Osteoblast (primary cell): Measurements from ENCODE around the gene PGGHG. TPM values are rescaled to one million over a fixed set of nuclear protein-coding genes. Genes with fewer than 3 reads are reported as not detected.

ENCODE experiments used
- DNase-seq: peaks from one replicate; pipeline ENCODE4 v3.0.0; 2011; ENCODE audit warnings: low spot score, mixed read lengths; ENCODE audit not compliant: insufficient read length; ENCODE audit errors: missing footprints
- H2AFZ ChIP-seq: 2 replicates; pipeline ENCODE4 v1.6.0; 2011; ENCODE audit warnings: mild to moderate bottlenecking, low read length
- H3K27ac ChIP-seq: 2 replicates; pipeline ENCODE4 v1.5.1; 2011; ENCODE audit warnings: mild to moderate bottlenecking, low read depth, low read length, moderate library complexity
- H3K27me3 ChIP-seq: 2 replicates; pipeline ENCODE4 v1.6.0; 2012; ENCODE audit warnings: mild to moderate bottlenecking, control low read depth, inconsistent platforms, low read length, moderate library complexity; ENCODE audit not compliant: insufficient read depth
- H3K36me3 ChIP-seq: 2 replicates; pipeline ENCODE4 v1.5.1; 2011; ENCODE audit warnings: mild to moderate bottlenecking, low read length, control low read depth, moderate library complexity; ENCODE audit not compliant: insufficient read depth
- H3K4me1 ChIP-seq: 2 replicates; pipeline ENCODE4 v1.5.1; 2011; ENCODE audit warnings: mild to moderate bottlenecking, low read length, control low read depth, moderate library complexity; ENCODE audit not compliant: insufficient read depth
- H3K4me2 ChIP-seq: 2 replicates; pipeline ENCODE4 v1.6.0; 2011; ENCODE audit warnings: mild to moderate bottlenecking, low read length; ENCODE audit not compliant: insufficient read depth
- H3K4me3 ChIP-seq: fragments of 200-600 bp; sonication (generic); 3 replicates; pipeline ENCODE4 v1.5.1; 2012; ENCODE audit warnings: mild to moderate bottlenecking, low read length, inconsistent platforms; ENCODE audit not compliant: insufficient read depth
- H3K79me2 ChIP-seq: 2 replicates; pipeline ENCODE4 v1.6.0; 2012; ENCODE audit warnings: mild to moderate bottlenecking, low read length, control low read depth, inconsistent platforms; ENCODE audit not compliant: insufficient read depth
- H3K9me3 ChIP-seq: 2 replicates; pipeline ENCODE4 v1.5.1; 2011; ENCODE audit warnings: low read depth, low read length, control low read depth
- H4K20me1 ChIP-seq: 2 replicates; pipeline ENCODE4 v1.6.0; 2012; ENCODE audit warnings: mild to moderate bottlenecking, low read length, control low read depth; ENCODE audit not compliant: insufficient read depth
- CTCF ChIP-seq: IDR thresholded peaks from 2 replicates; pipeline ENCODE4 v1.5.1; 2011; ENCODE audit warnings: mild to moderate bottlenecking, low read depth, low read length, moderate library complexity; ENCODE audit errors: extremely low read depth
- total RNA-seq: library from RNA; depleted of rRNA; stranded (reverse); fragments of >200 nt; gene quantifications from 2 replicates; pipeline ENCODE4 v1.2.3, GENCODE V29; 2012

Gene PGGHG
- total RNA-seq, 1 donor = 8.7 TPM

GRCh38 chr11:325796-326591 is 37.1 kb downstream of the PGGHG start:
- Histone ChIP-seq H3K27me3 (no peaks in the 10 kb centered on the region), H3K4me3 (no peak overlapping the region), H3K79me2 (no peaks in the 10 kb centered on the region), H3K27ac (no peak overlapping the region), H2AFZ (no peak overlapping the region), H3K36me3 (no peaks in the 10 kb centered on the region), H4K20me1 (no peaks in the 10 kb centered on the region), H3K4me1 (peaks cover 14% of the 10 kb centered on the region), H3K4me2 (no peak overlapping the region), H3K9me3 (no peaks in the 10 kb centered on the region)
- no peak for TF ChIP-seq CTCF
- peak; percentile 29 for DNase-seq

GRCh38 chr11:326592-326841 is 37.6 kb downstream of the PGGHG start:
- Histone ChIP-seq H3K36me3 (no peaks in the 10 kb centered on the region), H2AFZ (no peak overlapping the region), H4K20me1 (no peaks in the 10 kb centered on the region), H3K27me3 (no peaks in the 10 kb centered on the region), H3K4me2 (no peak overlapping the region), H3K79me2 (no peaks in the 10 kb centered on the region), H3K4me1 (peaks cover 14% of the 10 kb centered on the region), H3K4me3 (no peak overlapping the region), H3K9me3 (no peaks in the 10 kb centered on the region), H3K27ac (peak overlapping the region; percentile 20)
- no peak for TF ChIP-seq CTCF
- no peak for DNase-seq

GRCh38 chr11:326842-327580 is 38.1 kb downstream of the PGGHG start:
- no peaks in the 10 kb centered on the region for H4K20me1 ChIP-seq
- peak overlapping the region; percentile 43 for H3K4me2 ChIP-seq
- no peak overlapping the region for H3K4me3 ChIP-seq

More at GRCh38 chr11:326842-327580, 38.1 kb downstream of the PGGHG start:
- TF ChIP-seq CTCF = no peak
- Histone ChIP-seq H3K27me3 (no peaks in the 10 kb centered on the region), H2AFZ (peak overlapping the region; percentile 56), H3K27ac (peak overlapping the region; percentile 20), H3K36me3 (no peaks in the 10 kb centered on the region), H3K4me1 (peaks cover 14% of the 10 kb centered on the region), H3K9me3 (no peaks in the 10 kb centered on the region), H3K79me2 (no peaks in the 10 kb centered on the region)
- peak; percentile 84 for DNase-seq
